GM21447 (cell line): ENCODE results near the gene PGAP6.
"Not testable (repeated sequence)": the region's sequence is repeated elsewhere in the genome, so short reads cannot be mapped to it uniquely, and the experiment has no call there.

ENCODE experiments used
- ATAC-seq: cut with Tn5 transposase; IDR thresholded peaks from one replicate; pipeline ENCODE4 v1.9.1; 2021; ENCODE audit not compliant: unreplicated experiment

The PGAP6 gene

GRCh38 chr16:401468-402348 is 19.9 kb upstream of the PGAP6 start, which contains the start of gene DECR2:
Gene DECR2, plus strand, starts transcription at chr16:401885. Its CDS starts 79 bp downstream, at chr16:401964.
- ATAC-seq = peak; percentile 44

- no peak for ATAC-seq
These were observed 18.3 kb upstream of the PGAP6 start for GRCh38 chr16:400061-400591.

- ATAC-seq = no peak
These were observed 17.7 kb upstream of the PGAP6 start for GRCh38 chr16:399340-400019.

GRCh38 chr16:398561-399339 is 17.0 kb upstream of the PGAP6 start:
- ATAC-seq = no peak

GRCh38 chr16:397736-398332 is 16.1 kb upstream of the PGAP6 start:
- no peak for ATAC-seq

GRCh38 chr16:397135-397661 is 15.4 kb upstream of the PGAP6 start, which contains the start of gene NME4:
Gene NME4, plus strand, starts transcription at chr16:397199. Its CDS starts 24 bp downstream, at chr16:397223.
- no peak for ATAC-seq

GRCh38 chr16:396605-397004 is 14.8 kb upstream of the PGAP6 start:
- ATAC-seq = no peak

- no peak for ATAC-seq
These were observed 14.4 kb upstream of the PGAP6 start for GRCh38 chr16:396199-396598.

GRCh38 chr16:392450-393030 is 10.8 kb upstream of the PGAP6 start:
- no peak for ATAC-seq

GRCh38 chr16:391885-392335 is 10.1 kb upstream of the PGAP6 start:
- ATAC-seq = no peak

GRCh38 chr16:389352-389751 is 7.6 kb upstream of the PGAP6 start:
- no peak for ATAC-seq

- not testable (repeated sequence) for ATAC-seq
These were observed 6.2 kb upstream of the PGAP6 start for GRCh38 chr16:387761-388666.

GRCh38 chr16:386641-387156 is 4.9 kb upstream of the PGAP6 start:
- ATAC-seq = no peak

- ATAC-seq = no peak
These were observed 1.7 kb upstream of the PGAP6 start for GRCh38 chr16:383326-384051.

GRCh38 chr16:381012-381788 is 578 bp downstream of the PGAP6 start:
- peak; percentile 22 for ATAC-seq

- no peak for ATAC-seq
These were observed 1.1 kb downstream of the PGAP6 start for GRCh38 chr16:380762-381011.

GRCh38 chr16:379961-380761 is 1.6 kb downstream of the PGAP6 start:
- no peak for ATAC-seq
